Measurements from ENCODE around the gene GPC5.

Gene GPC5

GRCh38 chr13:91563799-91564198 lies 165.4 kb downstream of the GPC5 start:
- no peaks in the 10 kb centered on the region for H3K27me3 Mint-ChIP-seq (ENCODE audit: low read depth)

GRCh38 chr13:91564396-91564795 lies 166.0 kb downstream of the GPC5 start:
- Mint-ChIP-seq H3K27ac (no peak overlapping the region), H3K36me3 (ENCODE audit: low read depth) (no peaks in the 10 kb centered on the region), H3K4me3 (no peak overlapping the region), H3K9me3 (no peaks in the 10 kb centered on the region), H3K27me3 (ENCODE audit: low read depth) (no peaks in the 10 kb centered on the region), H3K4me1 (ENCODE audit: low read depth) (no peaks in the 10 kb centered on the region)

More at GRCh38 chr13:91563799-91564198, 165.4 kb downstream of the GPC5 start:
- H3K4me1 Mint-ChIP-seq (ENCODE audit: low read depth), result no peaks in the 10 kb centered on the region
- no peak overlapping the region for H3K4me3 Mint-ChIP-seq
- H3K36me3 Mint-ChIP-seq (ENCODE audit: low read depth), result no peaks in the 10 kb centered on the region
- H3K9me3 Mint-ChIP-seq, result no peaks in the 10 kb centered on the region
- H3K27ac Mint-ChIP-seq, result no peak overlapping the region

- H3K9me3 Mint-ChIP-seq, result no peaks in the 10 kb centered on the region
- no peaks in the 10 kb centered on the region for H3K27me3 Mint-ChIP-seq (ENCODE audit: low read depth)
- no peak overlapping the region for H3K4me3 Mint-ChIP-seq
- no peaks in the 10 kb centered on the region for H3K36me3 Mint-ChIP-seq (ENCODE audit: low read depth)
- H3K4me1 Mint-ChIP-seq (ENCODE audit: low read depth), result no peaks in the 10 kb centered on the region
- H3K27ac Mint-ChIP-seq, result no peak overlapping the region
These were observed 166.9 kb downstream of the GPC5 start for GRCh38 chr13:91565296-91565695.

- Mint-ChIP-seq H3K27me3 (ENCODE audit: low read depth) (no peaks in the 10 kb centered on the region), H3K27ac (no peak overlapping the region), H3K4me3 (no peak overlapping the region), H3K4me1 (ENCODE audit: low read depth) (no peaks in the 10 kb centered on the region), H3K9me3 (no peaks in the 10 kb centered on the region), H3K36me3 (ENCODE audit: low read depth) (no peaks in the 10 kb centered on the region)
These were observed 169.2 kb downstream of the GPC5 start for GRCh38 chr13:91567485-91568207.

GRCh38 chr13:91571681-91572080 lies 173.3 kb downstream of the GPC5 start:
- Mint-ChIP-seq H3K27me3 (ENCODE audit: low read depth) (no peaks in the 10 kb centered on the region), H3K4me1 (ENCODE audit: low read depth) (no peaks in the 10 kb centered on the region), H3K27ac (no peak overlapping the region), H3K9me3 (no peaks in the 10 kb centered on the region), H3K36me3 (ENCODE audit: low read depth) (no peaks in the 10 kb centered on the region), H3K4me3 (no peak overlapping the region)

- no peaks in the 10 kb centered on the region for H3K36me3 Mint-ChIP-seq (ENCODE audit: low read depth)
- H3K27me3 Mint-ChIP-seq (ENCODE audit: low read depth), result no peaks in the 10 kb centered on the region
- H3K4me3 Mint-ChIP-seq, result no peak overlapping the region
- no peaks in the 10 kb centered on the region for H3K9me3 Mint-ChIP-seq
- H3K27ac Mint-ChIP-seq, result no peak overlapping the region
- H3K4me1 Mint-ChIP-seq (ENCODE audit: low read depth), result no peaks in the 10 kb centered on the region
These were observed 174.0 kb downstream of the GPC5 start for GRCh38 chr13:91572439-91572838.

- Mint-ChIP-seq H3K36me3 (ENCODE audit: low read depth) (no peaks in the 10 kb centered on the region), H3K4me3 (no peak overlapping the region), H3K9me3 (no peaks in the 10 kb centered on the region), H3K27ac (no peak overlapping the region), H3K4me1 (ENCODE audit: low read depth) (no peaks in the 10 kb centered on the region), H3K27me3 (ENCODE audit: low read depth) (no peaks in the 10 kb centered on the region)
These were observed 174.7 kb downstream of the GPC5 start for GRCh38 chr13:91572944-91573598.

- Mint-ChIP-seq H3K27me3 (ENCODE audit: low read depth) (no peaks in the 10 kb centered on the region), H3K27ac (no peak overlapping the region), H3K9me3 (no peaks in the 10 kb centered on the region), H3K4me1 (ENCODE audit: low read depth) (no peaks in the 10 kb centered on the region), H3K36me3 (ENCODE audit: low read depth) (no peaks in the 10 kb centered on the region), H3K4me3 (no peak overlapping the region)
These were observed 176.3 kb downstream of the GPC5 start for GRCh38 chr13:91574766-91575165.

GRCh38 chr13:91576590-91576989 lies 178.2 kb downstream of the GPC5 start:
- Mint-ChIP-seq H3K27me3 (ENCODE audit: low read depth) (no peaks in the 10 kb centered on the region), H3K4me3 (no peak overlapping the region), H3K4me1 (ENCODE audit: low read depth) (no peaks in the 10 kb centered on the region), H3K9me3 (peaks cover 4% of the 10 kb centered on the region), H3K36me3 (ENCODE audit: low read depth) (no peaks in the 10 kb centered on the region), H3K27ac (no peak overlapping the region)

- Mint-ChIP-seq H3K36me3 (ENCODE audit: low read depth) (no peaks in the 10 kb centered on the region), H3K27me3 (ENCODE audit: low read depth) (no peaks in the 10 kb centered on the region), H3K4me1 (ENCODE audit: low read depth) (no peaks in the 10 kb centered on the region), H3K27ac (no peak overlapping the region), H3K4me3 (no peak overlapping the region), H3K9me3 (peaks cover 4% of the 10 kb centered on the region)
These were observed 180.9 kb downstream of the GPC5 start for GRCh38 chr13:91579320-91579719.

- Mint-ChIP-seq H3K36me3 (ENCODE audit: low read depth) (no peaks in the 10 kb centered on the region), H3K9me3 (peaks cover 4% of the 10 kb centered on the region), H3K4me1 (ENCODE audit: low read depth) (no peaks in the 10 kb centered on the region), H3K27ac (no peak overlapping the region), H3K4me3 (no peak overlapping the region), H3K27me3 (ENCODE audit: low read depth) (no peaks in the 10 kb centered on the region)
These were observed 182.3 kb downstream of the GPC5 start for GRCh38 chr13:91580749-91581148.

GRCh38 chr13:91586609-91587008 lies 188.2 kb downstream of the GPC5 start:
- no peaks in the 10 kb centered on the region for H3K27me3 Mint-ChIP-seq (ENCODE audit: low read depth)
- no peak overlapping the region for H3K4me3 Mint-ChIP-seq
- no peaks in the 10 kb centered on the region for H3K36me3 Mint-ChIP-seq (ENCODE audit: low read depth)
- H3K9me3 Mint-ChIP-seq, result no peaks in the 10 kb centered on the region
- no peaks in the 10 kb centered on the region for H3K4me1 Mint-ChIP-seq (ENCODE audit: low read depth)
- H3K27ac Mint-ChIP-seq, result no peak overlapping the region

GRCh38 chr13:91588541-91588940 lies 190.1 kb downstream of the GPC5 start:
- H3K27ac Mint-ChIP-seq, result no peak overlapping the region
- H3K9me3 Mint-ChIP-seq, result no peaks in the 10 kb centered on the region
- H3K4me3 Mint-ChIP-seq, result no peak overlapping the region
- H3K36me3 Mint-ChIP-seq (ENCODE audit: low read depth), result no peaks in the 10 kb centered on the region
- no peaks in the 10 kb centered on the region for H3K4me1 Mint-ChIP-seq (ENCODE audit: low read depth)
- no peaks in the 10 kb centered on the region for H3K27me3 Mint-ChIP-seq (ENCODE audit: low read depth)

GRCh38 chr13:91592056-91593014 lies 193.9 kb downstream of the GPC5 start:
- Mint-ChIP-seq H3K36me3 (ENCODE audit: low read depth) (no peaks in the 10 kb centered on the region), H3K27me3 (ENCODE audit: low read depth) (no peaks in the 10 kb centered on the region), H3K4me3 (no peak overlapping the region), H3K9me3 (no peaks in the 10 kb centered on the region), H3K4me1 (ENCODE audit: low read depth) (no peaks in the 10 kb centered on the region), H3K27ac (no peak overlapping the region)
